Measurements from ENCODE around the gene SMIM1.
"Not testable (repeated sequence)": the region's sequence is repeated elsewhere in the genome, so short reads cannot be mapped to it uniquely, and the experiment has no call there.

The SMIM1 gene

GRCh38 chr1:3796215-3797061, 23.9 kb downstream of the SMIM1 start, which contains the start of gene LRRC47:
Gene LRRC47 (minus strand): TSS chr1:3796498. CDS start chr1:3796476, 22 bp downstream.
- TF ChIP-seq GATA1 (IDR thresholded peaks at IDR 0.05; ENCODE audit: low read depth, low read length): no peak
- peak; percentile 80 for TF ChIP-seq POLR2A (IDR thresholded peaks at IDR 0.05; ENCODE audit: low read length)
- DNase-seq: peak; percentile 95

DNA sequence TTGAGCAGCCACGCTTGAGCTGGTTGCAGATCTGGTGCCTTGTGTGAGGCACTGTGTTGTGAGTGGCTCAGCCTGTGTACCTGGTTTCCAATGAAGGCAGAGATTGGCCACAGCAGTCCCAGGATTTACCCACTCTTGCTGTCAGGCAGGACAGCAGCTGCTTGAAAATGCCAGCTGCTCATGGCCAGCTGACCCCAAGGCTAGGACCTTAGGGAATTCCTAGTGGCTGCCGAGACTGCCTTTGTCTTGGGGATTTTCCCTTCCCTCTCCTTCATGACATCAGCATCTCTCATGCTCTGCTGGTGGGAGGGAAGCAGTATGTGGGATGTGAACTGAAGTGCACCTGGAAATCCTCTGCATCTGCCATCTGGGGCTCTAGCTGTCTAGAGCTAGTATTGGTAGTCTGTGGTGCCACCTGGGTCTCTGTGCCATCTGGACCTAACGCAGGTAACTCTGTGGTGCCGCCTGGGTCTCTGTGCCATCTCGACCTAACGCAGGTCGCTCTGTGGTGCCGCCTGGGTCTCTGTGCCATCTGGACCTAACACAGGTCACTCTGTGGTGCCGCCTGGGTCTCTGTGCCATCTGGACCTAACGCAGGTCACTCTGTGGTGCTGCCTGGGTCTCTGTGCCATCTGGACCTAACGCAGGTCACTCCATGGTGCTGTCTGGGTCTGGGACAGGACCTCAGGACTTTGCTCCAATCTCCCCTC, 27.6 kb downstream of the SMIM1 start:
- TF ChIP-seq GATA1 (IDR thresholded peaks at IDR 0.05; ENCODE audit: low read depth, low read length) (no peak), POLR2A (IDR thresholded peaks at IDR 0.05; ENCODE audit: low read length) (no peak)

DNA sequence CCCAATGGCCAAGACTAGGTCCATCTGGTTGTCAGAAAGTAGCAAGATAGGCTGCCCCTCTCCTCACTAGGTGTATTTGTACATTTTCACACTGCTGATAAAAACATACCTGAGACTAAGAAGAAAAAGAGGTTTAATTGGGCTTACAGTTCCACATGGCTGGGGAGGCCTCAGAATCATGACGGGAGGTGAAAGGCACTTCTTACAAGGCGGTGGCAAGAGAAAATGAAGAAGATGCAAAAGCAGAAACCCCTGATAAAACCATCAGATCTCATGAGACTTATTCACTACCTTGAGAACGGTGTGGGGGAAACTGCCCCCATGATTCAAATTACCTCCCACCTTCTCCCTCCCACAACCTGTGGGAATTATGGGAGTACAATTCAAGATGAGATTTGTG, 28.2 kb downstream of the SMIM1 start:
- DNase-seq: not testable (repeated sequence)

More for the DNA sequence above, 27.6 kb downstream of the SMIM1 start:
- no peak for DNase-seq

DNA sequence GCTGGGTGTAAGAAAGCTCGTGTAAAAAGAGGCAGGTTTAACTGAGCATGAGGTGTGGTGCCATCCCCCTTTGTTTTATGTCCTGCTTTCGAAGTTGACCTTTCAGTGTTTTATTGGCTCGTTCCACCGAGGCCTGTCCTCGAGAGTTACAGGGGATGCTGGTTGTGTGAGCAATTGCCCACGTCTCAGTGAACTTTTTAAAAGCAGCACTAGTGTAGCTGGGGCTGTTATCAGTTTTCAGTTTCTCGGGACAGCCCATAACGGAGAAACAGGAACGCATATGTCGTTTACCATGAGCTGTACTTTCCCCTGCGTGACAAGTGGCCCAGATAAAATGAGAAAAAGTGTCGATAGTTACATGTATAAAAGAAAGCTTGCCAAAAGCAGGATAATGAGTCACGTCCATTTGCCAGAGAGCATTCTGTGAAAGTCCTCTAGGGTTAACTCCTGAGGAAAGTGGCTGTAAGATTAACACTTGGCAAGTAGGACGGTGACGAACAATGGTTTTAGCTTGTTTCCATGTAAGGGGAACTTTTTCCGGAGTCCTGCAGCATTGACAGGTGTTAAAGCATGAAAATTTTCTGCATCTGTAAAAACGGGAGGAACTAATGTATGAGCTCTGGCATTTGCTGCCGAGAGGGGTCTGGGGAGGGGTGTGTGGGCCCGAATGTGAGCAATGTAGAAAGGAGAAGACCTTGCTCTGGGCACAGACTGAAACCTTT, 31.5 kb downstream of the SMIM1 start:
- peak; percentile 51 to 56 for DNase-seq
- TF ChIP-seq POLR2A (IDR thresholded peaks at IDR 0.05; ENCODE audit: low read length) (peak; percentile 56), GATA1 (IDR thresholded peaks at IDR 0.05; ENCODE audit: low read depth, low read length) (no peak)

DNA sequence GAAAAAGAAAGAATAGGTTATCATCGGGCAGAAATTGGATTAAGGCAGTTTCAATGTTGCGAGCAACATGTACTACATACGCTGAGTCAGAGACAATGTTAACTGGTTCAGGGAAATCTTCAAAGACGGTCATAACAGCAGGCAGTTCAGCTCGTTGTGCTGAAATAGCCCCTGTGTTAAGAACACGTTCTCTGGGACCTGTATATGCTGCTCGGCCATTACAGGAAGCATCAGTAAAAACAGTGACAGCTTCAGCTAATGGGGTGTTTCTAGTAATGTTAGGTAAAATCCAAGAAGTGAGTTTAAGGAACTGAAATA, 32.0 kb downstream of the SMIM1 start:
- DNase-seq: peak; percentile 39 to 49

DNA sequence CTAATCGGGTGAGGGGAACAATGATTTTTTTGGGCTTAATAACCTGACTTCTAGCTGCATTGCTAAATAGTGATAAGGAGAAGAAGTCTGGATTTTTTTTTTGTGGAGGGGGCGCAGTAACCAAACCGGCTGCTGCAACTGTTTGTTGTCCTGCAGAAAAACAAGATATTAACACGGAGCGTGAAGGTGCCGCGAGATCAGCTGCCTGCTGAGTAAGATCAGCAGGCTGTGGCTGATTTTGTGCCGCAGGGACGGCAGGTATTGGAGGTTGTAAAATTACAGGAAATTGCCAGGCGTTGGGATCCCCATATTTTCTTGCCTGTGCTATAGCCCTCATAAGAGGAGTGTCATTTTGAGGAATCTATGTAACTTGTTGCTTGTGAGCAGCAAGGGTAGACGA, 32.5 kb downstream of the SMIM1 start:
- no peak for DNase-seq
- TF ChIP-seq GATA1 (IDR thresholded peaks at IDR 0.05; ENCODE audit: low read depth, low read length): no peak
- TF ChIP-seq POLR2A (IDR thresholded peaks at IDR 0.05; ENCODE audit: low read length): no peak

DNA sequence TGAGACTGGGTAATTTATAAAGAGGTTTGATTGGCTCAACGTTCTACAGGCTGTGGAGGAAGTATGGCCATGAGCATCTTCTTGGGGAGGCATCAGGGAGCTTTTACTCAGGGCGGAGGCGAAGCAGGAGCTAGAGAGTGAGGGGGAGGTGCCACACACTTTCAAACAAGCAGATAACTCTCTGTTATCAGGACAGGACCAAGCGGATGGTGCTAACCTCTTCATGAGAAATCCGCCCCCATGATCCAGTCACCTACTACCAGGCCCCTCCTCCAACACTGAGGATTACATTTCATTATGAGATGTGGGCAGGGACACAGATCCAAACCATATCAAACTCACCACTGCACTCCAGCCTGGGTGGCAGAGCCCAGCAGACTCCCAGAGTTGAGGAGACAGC, 35.2 kb downstream of the SMIM1 start:
- no peak for DNase-seq
- TF ChIP-seq GATA1 (IDR thresholded peaks at IDR 0.05; ENCODE audit: low read depth, low read length) (no peak), POLR2A (IDR thresholded peaks at IDR 0.05; ENCODE audit: low read length) (no peak)

DNA sequence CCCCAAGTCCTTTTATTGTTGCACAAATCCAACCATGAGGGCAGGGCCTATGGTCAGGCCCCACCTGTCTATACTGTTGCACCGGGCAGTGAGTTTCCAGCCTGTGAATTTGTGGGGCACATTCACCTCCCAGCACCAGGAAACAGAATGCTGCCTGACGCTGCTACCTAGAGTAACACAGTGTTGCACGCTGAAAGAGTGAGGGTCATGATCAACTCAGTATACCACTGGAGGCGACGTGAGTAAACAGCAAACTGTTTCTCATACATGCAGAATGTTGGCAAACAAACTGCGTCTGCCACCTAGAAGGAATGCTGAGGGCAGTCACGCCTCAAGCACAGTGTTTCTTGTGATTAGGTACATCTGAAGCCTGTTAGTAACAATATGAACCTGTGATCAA, 37.1 kb downstream of the SMIM1 start:
- no peak for TF ChIP-seq POLR2A (IDR thresholded peaks at IDR 0.05; ENCODE audit: low read length)
- no peak for TF ChIP-seq GATA1 (IDR thresholded peaks at IDR 0.05; ENCODE audit: low read depth, low read length)
- DNase-seq: no peak

GRCh38 chr1:3810149-3810761, 37.7 kb downstream of the SMIM1 start:
- not testable (repeated sequence) for DNase-seq

DNA sequence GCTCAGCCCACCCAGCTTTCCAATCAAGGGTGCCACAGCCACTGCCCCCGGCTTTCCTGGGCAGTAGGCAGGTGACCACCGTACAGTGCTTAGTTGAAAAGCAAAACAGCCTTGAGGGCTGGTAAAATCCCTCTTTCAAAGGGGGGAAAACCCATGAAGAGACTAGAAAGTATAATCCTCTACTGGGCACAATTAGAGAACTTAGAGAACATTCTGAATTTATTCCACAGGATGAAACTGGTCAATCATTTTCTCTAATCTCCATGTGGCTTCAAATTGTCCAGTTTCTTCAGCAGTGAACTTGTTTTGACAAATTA, 39.0 kb downstream of the SMIM1 start:
- TF ChIP-seq GATA1 (IDR thresholded peaks at IDR 0.05; ENCODE audit: low read depth, low read length) (no peak), POLR2A (IDR thresholded peaks at IDR 0.05; ENCODE audit: low read length) (no peak)
- DNase-seq: no peak

- DNase-seq: no peak
- TF ChIP-seq POLR2A (IDR thresholded peaks at IDR 0.05; ENCODE audit: low read length) (no peak), GATA1 (IDR thresholded peaks at IDR 0.05; ENCODE audit: low read depth, low read length) (no peak)
Measured at GRCh38 chr1:3814065-3814464, 41.5 kb downstream of the SMIM1 start.

DNA sequence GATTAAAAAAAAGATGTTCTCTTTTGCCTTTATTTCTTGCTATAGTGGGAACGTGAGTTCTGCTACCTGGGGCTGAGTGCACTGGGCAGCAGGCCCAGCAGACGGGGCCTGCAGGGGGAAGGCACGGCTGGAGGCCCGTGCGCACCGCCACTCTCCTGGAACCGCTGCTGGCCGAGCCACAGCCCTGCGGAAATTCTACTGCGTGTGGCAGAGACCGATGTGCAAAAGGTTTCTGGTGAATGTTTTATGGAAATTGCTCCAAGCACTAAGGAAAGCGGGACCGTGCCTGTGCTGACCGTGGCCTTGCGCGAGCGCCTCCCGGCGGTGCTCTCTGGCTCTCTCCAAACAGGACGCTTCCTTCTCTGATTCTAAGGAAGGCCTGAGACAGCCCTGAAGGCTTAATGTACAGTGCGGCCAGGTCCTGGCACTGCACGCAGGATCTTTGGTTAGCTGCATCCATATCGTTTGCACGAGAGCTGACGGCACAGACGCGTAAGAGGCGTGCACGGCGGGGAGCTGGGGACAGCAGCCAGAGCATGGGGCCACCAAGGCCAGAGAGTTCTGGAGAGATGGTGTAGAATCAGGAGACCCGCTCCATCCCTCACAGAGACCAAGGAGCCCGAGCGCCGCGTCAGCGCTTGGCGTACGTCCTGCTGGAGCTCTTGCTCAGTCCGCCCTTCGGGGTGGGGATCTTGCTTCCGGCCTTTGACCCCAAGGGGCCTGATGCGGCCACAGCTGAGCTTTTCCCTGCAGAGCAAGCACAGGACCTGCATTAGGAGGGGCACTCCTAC, 42.4 kb downstream of the SMIM1 start:
- DNase-seq: no peak
- TF ChIP-seq GATA1 (IDR thresholded peaks at IDR 0.05; ENCODE audit: low read depth, low read length): no peak
- TF ChIP-seq POLR2A (IDR thresholded peaks at IDR 0.05; ENCODE audit: low read length): no peak

DNA sequence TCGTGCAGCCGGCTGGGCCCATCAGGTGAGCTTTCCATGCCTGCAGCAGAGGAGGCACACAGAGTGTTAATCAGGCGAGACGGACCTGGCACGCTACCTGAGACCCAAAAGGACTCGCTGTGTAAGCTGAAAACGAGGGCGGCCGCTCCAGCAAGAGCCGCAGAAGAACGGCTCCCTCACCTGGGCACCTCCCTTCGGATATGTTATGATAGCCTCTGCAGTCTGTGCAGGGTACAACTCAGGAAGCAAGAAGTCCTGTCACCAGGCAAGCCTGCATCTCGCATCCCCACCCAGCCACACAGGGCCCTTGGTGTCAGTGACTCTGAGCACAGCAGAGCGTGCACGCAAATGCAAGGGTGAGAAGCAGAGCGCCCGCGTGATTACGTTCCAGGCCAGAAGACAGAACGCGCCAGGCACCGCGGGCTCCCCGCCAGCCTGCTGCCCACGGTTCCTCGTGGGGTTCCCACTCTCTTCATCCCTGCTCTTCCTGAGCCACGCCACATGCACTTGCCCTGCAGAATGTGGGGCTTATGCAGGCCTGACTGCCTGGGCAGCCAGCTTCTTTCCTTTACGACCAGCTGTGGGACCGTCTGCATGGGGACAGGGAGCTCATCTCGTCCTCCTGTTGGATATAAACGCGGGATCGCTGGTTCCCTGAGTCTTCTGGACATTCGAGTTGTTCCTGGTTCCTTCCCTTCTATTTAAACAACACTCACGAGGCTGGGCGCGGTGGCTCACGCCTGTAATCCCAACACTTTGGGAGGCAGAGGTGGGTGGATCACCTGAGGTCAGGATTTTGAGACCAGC, 44.0 kb downstream of the SMIM1 start:
- TF ChIP-seq POLR2A (IDR thresholded peaks at IDR 0.05; ENCODE audit: low read length) (no peak), GATA1 (IDR thresholded peaks at IDR 0.05; ENCODE audit: low read depth, low read length) (no peak)
- no peak for DNase-seq
